Neural cell (in vitro differentiated cells): ENCODE measurements around the gene NAA38.

Experiments used
- EP300 ChIP-seq: fragments of 450-650 bp; conservative IDR thresholded peaks from 2 replicates; pipeline ENCODE4 v1.6.1; 2014; ENCODE audit warnings: antibody characterized with exemption, mild to moderate bottlenecking, moderate library complexity; ENCODE audit not compliant: poor library complexity, severe bottlenecking
- EZH2 ChIP-seq: fragments of 200-600, 300-800 bp; shearing (Covaris generic), sonication (generic); IDR thresholded peaks from 2 replicates; pipeline ENCODE4 v1.6.1; 2014; ENCODE audit warnings: antibody characterized with exemption, low read length, borderline replicate concordance, mild to moderate bottlenecking; ENCODE audit not compliant: insufficient read depth, poor library complexity, severe bottlenecking
- POLR2AphosphoS5 ChIP-seq: IDR thresholded peaks from 2 replicates; pipeline ENCODE4 v1.6.1; 2012
- TF ChIP-seq, protein P1 (sequence below): fragments of 450-650 bp; IDR thresholded peaks from 2 replicates; pipeline ENCODE4 v1.5.1; 2014; ENCODE audit warnings: antibody characterized with exemption, mild to moderate bottlenecking, moderate library complexity; ENCODE audit not compliant: poor library complexity, severe bottlenecking
- TF ChIP-seq, protein P2 (sequence below): IDR thresholded peaks from 2 replicates; pipeline ENCODE4 v1.6.1; 2012; ENCODE audit warnings: borderline replicate concordance

GRCh38 chr17:7853691-7854038 is 3.7 kb downstream of the NAA38 start:
- TF ChIP-seq, protein P1, sequence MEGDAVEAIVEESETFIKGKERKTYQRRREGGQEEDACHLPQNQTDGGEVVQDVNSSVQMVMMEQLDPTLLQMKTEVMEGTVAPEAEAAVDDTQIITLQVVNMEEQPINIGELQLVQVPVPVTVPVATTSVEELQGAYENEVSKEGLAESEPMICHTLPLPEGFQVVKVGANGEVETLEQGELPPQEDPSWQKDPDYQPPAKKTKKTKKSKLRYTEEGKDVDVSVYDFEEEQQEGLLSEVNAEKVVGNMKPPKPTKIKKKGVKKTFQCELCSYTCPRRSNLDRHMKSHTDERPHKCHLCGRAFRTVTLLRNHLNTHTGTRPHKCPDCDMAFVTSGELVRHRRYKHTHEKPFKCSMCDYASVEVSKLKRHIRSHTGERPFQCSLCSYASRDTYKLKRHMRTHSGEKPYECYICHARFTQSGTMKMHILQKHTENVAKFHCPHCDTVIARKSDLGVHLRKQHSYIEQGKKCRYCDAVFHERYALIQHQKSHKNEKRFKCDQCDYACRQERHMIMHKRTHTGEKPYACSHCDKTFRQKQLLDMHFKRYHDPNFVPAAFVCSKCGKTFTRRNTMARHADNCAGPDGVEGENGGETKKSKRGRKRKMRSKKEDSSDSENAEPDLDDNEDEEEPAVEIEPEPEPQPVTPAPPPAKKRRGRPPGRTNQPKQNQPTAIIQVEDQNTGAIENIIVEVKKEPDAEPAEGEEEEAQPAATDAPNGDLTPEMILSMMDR = no peak
- TF ChIP-seq POLR2AphosphoS5 = no peak
- TF ChIP-seq EZH2 = no peak
- TF ChIP-seq EP300 = no peak
- TF ChIP-seq, protein P2, sequence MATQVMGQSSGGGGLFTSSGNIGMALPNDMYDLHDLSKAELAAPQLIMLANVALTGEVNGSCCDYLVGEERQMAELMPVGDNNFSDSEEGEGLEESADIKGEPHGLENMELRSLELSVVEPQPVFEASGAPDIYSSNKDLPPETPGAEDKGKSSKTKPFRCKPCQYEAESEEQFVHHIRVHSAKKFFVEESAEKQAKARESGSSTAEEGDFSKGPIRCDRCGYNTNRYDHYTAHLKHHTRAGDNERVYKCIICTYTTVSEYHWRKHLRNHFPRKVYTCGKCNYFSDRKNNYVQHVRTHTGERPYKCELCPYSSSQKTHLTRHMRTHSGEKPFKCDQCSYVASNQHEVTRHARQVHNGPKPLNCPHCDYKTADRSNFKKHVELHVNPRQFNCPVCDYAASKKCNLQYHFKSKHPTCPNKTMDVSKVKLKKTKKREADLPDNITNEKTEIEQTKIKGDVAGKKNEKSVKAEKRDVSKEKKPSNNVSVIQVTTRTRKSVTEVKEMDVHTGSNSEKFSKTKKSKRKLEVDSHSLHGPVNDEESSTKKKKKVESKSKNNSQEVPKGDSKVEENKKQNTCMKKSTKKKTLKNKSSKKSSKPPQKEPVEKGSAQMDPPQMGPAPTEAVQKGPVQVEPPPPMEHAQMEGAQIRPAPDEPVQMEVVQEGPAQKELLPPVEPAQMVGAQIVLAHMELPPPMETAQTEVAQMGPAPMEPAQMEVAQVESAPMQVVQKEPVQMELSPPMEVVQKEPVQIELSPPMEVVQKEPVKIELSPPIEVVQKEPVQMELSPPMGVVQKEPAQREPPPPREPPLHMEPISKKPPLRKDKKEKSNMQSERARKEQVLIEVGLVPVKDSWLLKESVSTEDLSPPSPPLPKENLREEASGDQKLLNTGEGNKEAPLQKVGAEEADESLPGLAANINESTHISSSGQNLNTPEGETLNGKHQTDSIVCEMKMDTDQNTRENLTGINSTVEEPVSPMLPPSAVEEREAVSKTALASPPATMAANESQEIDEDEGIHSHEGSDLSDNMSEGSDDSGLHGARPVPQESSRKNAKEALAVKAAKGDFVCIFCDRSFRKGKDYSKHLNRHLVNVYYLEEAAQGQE = no peak
